Measurements from ENCODE around the gene RBBP8NL.

RBBP8NL gene

DNA sequence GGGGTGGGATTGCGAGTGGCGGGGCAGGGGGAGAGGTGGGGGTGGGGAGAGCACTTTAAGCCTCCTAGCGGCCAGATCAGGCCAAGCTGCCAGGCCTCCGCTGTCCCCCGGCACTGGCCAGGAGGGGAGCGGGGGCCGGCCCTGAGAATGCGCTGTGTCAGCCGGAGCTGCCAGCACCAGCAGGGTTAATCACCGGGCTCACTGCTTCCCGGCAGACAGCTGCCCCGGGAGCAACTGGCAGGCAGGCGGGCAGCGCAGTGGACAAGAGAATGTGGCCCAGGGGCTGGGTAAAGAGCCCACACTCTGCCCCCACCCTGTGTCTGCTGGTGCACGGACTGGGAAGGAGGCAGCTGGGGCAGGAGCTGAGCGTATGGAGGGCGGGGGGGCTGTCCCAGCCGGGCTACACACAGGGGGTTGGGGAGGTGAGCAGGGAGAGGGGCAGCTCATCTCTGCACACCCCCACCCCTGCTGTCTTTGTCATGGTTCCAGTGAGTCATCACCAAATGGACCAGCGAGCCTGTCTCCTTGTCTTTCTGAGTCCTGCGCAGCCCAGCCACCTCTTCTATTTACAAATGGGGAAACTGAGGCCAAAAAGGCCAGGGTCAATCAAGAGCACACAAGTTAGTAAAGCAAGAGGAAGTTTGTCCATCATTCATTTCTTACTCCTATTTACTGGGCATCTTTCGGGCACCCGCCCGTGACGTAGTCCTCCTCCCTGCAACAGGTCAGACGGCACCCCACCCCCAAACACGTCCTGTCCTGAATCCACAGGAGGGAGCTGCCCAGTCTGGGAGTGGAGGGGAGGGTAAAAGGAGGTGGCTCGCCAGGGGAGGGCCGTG lies 58.1 kb downstream of the RBBP8NL start:
- Histone ChIP-seq H3K9me3 (ENCODE audit: severe bottlenecking) (peaks cover 3% of the 10 kb centered on the region), H3K36me3 (peaks cover 1% of the 10 kb centered on the region; the same call in 1 of the 2 replicates), H3K27me3 (ENCODE audit: insufficient read depth, low read depth, severe bottlenecking) (no peaks in the 10 kb centered on the region), H3K4me3 (ENCODE audit: low read depth, low read length) (peak overlapping the region; percentile 67), H3K27ac (peak overlapping the region; percentile 92)
- DNase-seq, result peak; percentile 85
- TF ChIP-seq, protein P1, sequence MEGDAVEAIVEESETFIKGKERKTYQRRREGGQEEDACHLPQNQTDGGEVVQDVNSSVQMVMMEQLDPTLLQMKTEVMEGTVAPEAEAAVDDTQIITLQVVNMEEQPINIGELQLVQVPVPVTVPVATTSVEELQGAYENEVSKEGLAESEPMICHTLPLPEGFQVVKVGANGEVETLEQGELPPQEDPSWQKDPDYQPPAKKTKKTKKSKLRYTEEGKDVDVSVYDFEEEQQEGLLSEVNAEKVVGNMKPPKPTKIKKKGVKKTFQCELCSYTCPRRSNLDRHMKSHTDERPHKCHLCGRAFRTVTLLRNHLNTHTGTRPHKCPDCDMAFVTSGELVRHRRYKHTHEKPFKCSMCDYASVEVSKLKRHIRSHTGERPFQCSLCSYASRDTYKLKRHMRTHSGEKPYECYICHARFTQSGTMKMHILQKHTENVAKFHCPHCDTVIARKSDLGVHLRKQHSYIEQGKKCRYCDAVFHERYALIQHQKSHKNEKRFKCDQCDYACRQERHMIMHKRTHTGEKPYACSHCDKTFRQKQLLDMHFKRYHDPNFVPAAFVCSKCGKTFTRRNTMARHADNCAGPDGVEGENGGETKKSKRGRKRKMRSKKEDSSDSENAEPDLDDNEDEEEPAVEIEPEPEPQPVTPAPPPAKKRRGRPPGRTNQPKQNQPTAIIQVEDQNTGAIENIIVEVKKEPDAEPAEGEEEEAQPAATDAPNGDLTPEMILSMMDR (IDR thresholded peaks at IDR 0.05; ENCODE audit: low read depth, low read length), result peak; percentile 68

DNA sequence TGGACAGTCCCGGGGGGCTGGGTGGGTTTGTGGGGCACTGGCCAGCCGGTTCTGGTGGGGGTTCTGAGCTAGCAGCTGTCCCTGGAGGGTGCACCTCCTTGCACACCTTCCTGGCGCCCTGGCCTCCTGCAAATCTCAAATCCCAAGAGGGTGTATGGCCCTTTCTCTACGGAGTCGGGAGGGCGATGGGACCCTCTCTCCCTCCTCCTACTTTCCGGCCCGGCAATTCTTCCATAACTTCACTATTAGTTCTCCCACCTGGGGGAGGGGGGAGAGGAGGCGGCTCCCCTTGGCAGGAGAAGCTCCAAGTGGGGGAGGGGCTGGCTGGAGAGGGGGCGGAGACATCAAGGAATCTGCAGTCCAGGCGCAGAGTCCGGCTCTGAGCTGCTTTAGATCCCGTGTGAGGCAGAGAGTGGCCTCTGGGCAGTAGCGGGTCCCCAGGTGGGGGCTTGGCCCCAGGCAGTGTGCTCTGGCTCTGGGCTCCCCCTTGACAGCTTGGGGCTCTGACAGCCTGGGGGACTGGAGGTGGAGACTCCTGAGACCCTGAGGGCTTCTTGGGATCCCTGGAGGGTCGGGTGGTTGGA lies 58.9 kb downstream of the RBBP8NL start:
- H3K4me3 ChIP-seq (ENCODE audit: low read depth, low read length), result peak overlapping the region; percentile 67
- H3K27ac ChIP-seq, result peak overlapping the region; percentile 92
- H3K9me3 ChIP-seq (ENCODE audit: severe bottlenecking), result no peaks in the 10 kb centered on the region
- DNase-seq, result peak; percentile 96
- TF ChIP-seq, protein P1 (IDR thresholded peaks at IDR 0.05; ENCODE audit: low read depth, low read length), result no peak
- H3K36me3 ChIP-seq, result peaks cover 6% of the 10 kb centered on the region; the same call in 1 of the 2 replicates
- no peaks in the 10 kb centered on the region for H3K27me3 ChIP-seq (ENCODE audit: insufficient read depth, low read depth, severe bottlenecking)

DNA sequence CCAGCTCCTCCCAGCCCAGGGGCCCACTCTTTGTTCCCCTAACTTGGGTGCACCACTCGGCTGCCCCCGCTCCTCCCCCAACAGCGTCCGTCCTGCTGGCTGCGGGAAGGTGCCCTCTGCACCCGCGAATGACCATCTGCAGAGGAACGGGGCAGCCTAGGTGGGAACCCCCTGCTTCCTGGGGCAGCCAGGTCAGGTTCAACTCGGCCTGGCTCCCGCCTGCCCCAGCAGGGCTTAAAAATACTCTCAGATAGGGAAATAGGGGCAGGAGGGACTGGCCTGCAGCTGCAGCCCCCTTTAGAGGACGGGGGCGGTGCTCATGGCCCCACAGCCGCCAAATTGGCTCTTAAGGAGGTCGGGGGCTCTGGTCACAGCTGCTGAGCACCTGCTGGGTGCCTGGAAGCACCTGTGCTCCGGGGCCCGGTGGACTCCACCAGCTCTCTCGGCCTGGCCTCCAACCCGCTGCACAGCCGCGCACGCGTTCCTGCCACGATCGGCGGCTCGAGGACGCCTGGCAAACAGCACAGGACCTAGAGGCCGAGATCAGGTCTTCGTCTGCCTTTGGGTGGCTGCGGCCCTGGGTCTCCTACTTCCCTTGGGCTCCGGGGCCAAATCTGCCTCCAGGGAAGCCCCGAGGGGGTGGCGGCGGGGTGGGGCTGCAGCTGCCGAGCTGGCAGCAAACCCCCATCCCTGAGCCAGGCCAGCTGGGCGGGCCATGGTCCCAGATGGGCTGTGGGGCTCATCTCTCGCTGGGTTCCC lies 59.5 kb downstream of the RBBP8NL start:
- Histone ChIP-seq H3K9me3 (ENCODE audit: severe bottlenecking) (no peaks in the 10 kb centered on the region), H3K36me3 (peaks cover 6% of the 10 kb centered on the region; the same call in 1 of the 2 replicates), H3K4me3 (ENCODE audit: low read depth, low read length) (peak overlapping the region; percentile 67), H3K27me3 (ENCODE audit: insufficient read depth, low read depth, severe bottlenecking) (no peaks in the 10 kb centered on the region), H3K27ac (peak overlapping the region; percentile 92)
- DNase-seq, result peak; percentile 69
- TF ChIP-seq, protein P1 (IDR thresholded peaks at IDR 0.05; ENCODE audit: low read depth, low read length), result no peak

DNA sequence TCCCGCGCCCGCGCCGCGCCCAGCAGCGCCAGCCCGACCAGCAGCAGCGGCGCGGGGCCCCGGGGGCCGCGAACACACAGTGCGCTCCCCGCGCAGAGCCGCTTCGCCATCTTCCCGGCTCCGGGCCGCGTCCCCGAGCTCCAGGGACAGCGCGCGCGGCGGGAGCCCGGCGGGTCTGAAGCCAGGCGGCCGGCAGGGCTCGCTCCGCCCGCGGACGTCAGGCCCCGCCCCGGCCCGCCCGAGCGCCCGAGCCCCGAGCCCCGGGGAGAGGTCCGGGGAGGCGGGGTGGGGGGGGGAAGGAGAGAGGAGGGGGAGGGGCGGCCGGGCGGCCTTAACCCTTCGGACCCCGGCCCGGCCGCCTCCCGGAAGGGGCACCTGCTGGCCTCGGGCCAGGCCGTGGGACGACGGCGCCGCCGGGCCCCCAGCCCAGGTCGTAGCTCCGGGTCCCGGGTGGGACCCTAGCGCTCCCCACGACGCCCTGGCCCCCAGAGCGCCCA lies 60.2 kb downstream of the RBBP8NL start, which contains the start of gene LAMA5:
LAMA5 (minus strand) TSS at position 177 of the 497 bp plus-strand sequence; CDS start at position 110, 67 bp downstream.
- H3K27me3 ChIP-seq (ENCODE audit: insufficient read depth, low read depth, severe bottlenecking), result no peaks in the 10 kb centered on the region
- H3K36me3 ChIP-seq, result peaks cover 11% of the 10 kb centered on the region
- H3K27ac ChIP-seq, result peak within 1 kb of the TSS; percentile 93
- H3K4me3 ChIP-seq (ENCODE audit: low read depth, low read length), result peak within 1 kb of the TSS; percentile 83
- TF ChIP-seq, protein P1 (IDR thresholded peaks at IDR 0.05; ENCODE audit: low read depth, low read length), result no peak
- DNase-seq, result peak; percentile 62
- no peaks in the 10 kb centered on the region for H3K9me3 ChIP-seq (ENCODE audit: severe bottlenecking)

DNA sequence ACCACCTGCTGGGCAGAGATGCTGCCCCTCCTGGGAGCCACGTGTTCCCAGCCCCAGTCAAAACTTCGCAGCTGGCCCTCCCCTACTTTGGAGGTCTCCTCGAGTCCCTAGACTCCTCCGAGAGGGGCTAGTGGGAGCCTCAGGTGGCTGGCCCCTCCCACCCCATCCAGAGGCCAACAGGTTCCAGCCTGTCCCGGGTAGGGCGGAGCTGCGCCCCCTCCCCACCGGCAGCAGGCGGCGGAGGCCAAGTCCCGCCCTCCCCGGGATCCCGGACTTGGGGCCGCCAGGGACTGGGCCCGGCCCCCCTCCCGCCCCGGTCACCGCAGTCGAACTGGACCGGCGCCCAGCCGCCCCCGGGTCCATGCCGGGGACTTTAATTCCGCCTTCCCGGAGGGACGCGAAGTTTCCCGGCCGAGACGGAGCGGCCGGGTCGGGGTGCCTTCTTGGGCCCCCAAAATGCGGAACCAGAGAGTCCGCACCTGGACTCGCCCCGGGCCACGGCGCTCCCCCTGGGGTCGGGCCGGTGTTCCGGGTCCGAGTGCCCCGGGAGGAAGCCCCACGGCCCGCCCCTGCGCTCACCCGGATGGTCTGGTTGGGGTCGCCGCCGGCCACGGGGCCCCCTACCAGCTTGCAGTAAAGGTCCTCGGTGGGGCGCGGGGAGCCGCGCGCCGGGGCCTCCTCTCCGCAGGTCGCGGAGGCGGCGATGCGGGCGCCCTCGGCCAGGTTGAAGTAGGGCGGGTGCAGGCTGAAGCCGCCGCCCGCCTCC lies 60.8 kb downstream of the RBBP8NL start:
- H3K27ac ChIP-seq, result peak overlapping the region; percentile 93
- H3K9me3 ChIP-seq (ENCODE audit: severe bottlenecking), result no peaks in the 10 kb centered on the region
- H3K27me3 ChIP-seq (ENCODE audit: insufficient read depth, low read depth, severe bottlenecking), result no peaks in the 10 kb centered on the region
- H3K36me3 ChIP-seq, result peaks cover 17% of the 10 kb centered on the region
- TF ChIP-seq, protein P1 (IDR thresholded peaks at IDR 0.05; ENCODE audit: low read depth, low read length), result no peak
- peak overlapping the region; percentile 83 for H3K4me3 ChIP-seq (ENCODE audit: low read depth, low read length)
- DNase-seq, result peak; percentile 81
